Measurements from ENCODE around the gene WNT7B. TPM values are rescaled to one million over a fixed set of nuclear protein-coding genes. Genes with fewer than 3 reads are reported as not detected.

The WNT7B gene
- polyA plus RNA-seq, 2 donors = 6.6 to 6.8 TPM

- peaks cover 0 to 4% of the 10 kb centered on the region in 2 donors for H3K4me1 ChIP-seq (ENCODE audit: control insufficient read depth in 2 of 2, insufficient read depth in 2 of 2, low read length in 1 of 2)
- no peaks in the 10 kb centered on the region for H3K9me3 ChIP-seq (ENCODE audit: control insufficient read depth in 2 of 2, insufficient read depth in 1 of 2, low read depth in 1 of 2, low read length in 1 of 2)
- WGBS, 2 donors = 88% methylated on average over 15 to 17 of the region's 17 CpGs
- no peak overlapping the region for H3K27ac ChIP-seq (ENCODE audit: low read depth in 2 of 2, low read length in 1 of 2)
- peaks cover 0 to 4% of the 10 kb centered on the region in 2 donors for H3K36me3 ChIP-seq (ENCODE audit: control insufficient read depth in 2 of 2, insufficient read depth in 2 of 2, low read length in 1 of 2)
- H3K27me3 ChIP-seq (ENCODE audit: control insufficient read depth in 1 of 2, insufficient read depth in 2 of 2, low read length in 2 of 2) = no peaks in the 10 kb centered on the region
- no peak overlapping the region for H3K4me3 ChIP-seq (ENCODE audit: low read depth in 1 of 2, low read length in 2 of 2)
Observed at GRCh38 chr22:45961679-45962433, 15.1 kb downstream of the WNT7B start.

- H3K4me1 ChIP-seq (ENCODE audit: control insufficient read depth in 2 of 2, insufficient read depth in 2 of 2, low read length in 1 of 2) = no peaks in the 10 kb centered on the region
- no peak overlapping the region for H3K4me3 ChIP-seq (ENCODE audit: low read depth in 1 of 2, low read length in 2 of 2)
- 73 to 79% methylated on average over 23 of the region's 23 CpGs for WGBS, 2 donors
- no peaks in the 10 kb centered on the region for H3K27me3 ChIP-seq (ENCODE audit: control insufficient read depth in 1 of 2, insufficient read depth in 2 of 2, low read length in 2 of 2)
- H3K27ac ChIP-seq (ENCODE audit: low read depth in 2 of 2, low read length in 1 of 2) = no peak overlapping the region
- peaks cover 0 to 4% of the 10 kb centered on the region in 2 donors for H3K36me3 ChIP-seq (ENCODE audit: control insufficient read depth in 2 of 2, insufficient read depth in 2 of 2, low read length in 1 of 2)
- H3K9me3 ChIP-seq (ENCODE audit: control insufficient read depth in 2 of 2, insufficient read depth in 1 of 2, low read depth in 1 of 2, low read length in 1 of 2) = no peaks in the 10 kb centered on the region
Observed at GRCh38 chr22:45960477-45961386, 16.2 kb downstream of the WNT7B start.

- Histone ChIP-seq H3K4me3 (ENCODE audit: low read depth in 1 of 2, low read length in 2 of 2) (no peak overlapping the region), H3K36me3 (ENCODE audit: control insufficient read depth in 2 of 2, insufficient read depth in 2 of 2, low read length in 1 of 2) (peaks cover 0 to 4% of the 10 kb centered on the region in 2 donors), H3K9me3 (ENCODE audit: control insufficient read depth in 2 of 2, insufficient read depth in 1 of 2, low read depth in 1 of 2, low read length in 1 of 2) (no peaks in the 10 kb centered on the region), H3K4me1 (ENCODE audit: control insufficient read depth in 2 of 2, insufficient read depth in 2 of 2, low read length in 1 of 2) (no peaks in the 10 kb centered on the region), H3K27me3 (ENCODE audit: control insufficient read depth in 1 of 2, insufficient read depth in 2 of 2, low read length in 2 of 2) (no peaks in the 10 kb centered on the region), H3K27ac (ENCODE audit: low read depth in 2 of 2, low read length in 1 of 2) (no peak overlapping the region)
- WGBS, 2 donors = 83 to 84% methylated on average over 18 of the region's 18 CpGs
Observed at GRCh38 chr22:45959719-45960476, 17.1 kb downstream of the WNT7B start.

- 87% methylated on average over 16 of the region's 16 CpGs for WGBS, 2 donors
- Histone ChIP-seq H3K36me3 (ENCODE audit: control insufficient read depth in 2 of 2, insufficient read depth in 2 of 2, low read length in 1 of 2) (peaks cover 0 to 4% of the 10 kb centered on the region in 2 donors), H3K27ac (ENCODE audit: low read depth in 2 of 2, low read length in 1 of 2) (no peak overlapping the region), H3K4me3 (ENCODE audit: low read depth in 1 of 2, low read length in 2 of 2) (no peak overlapping the region), H3K4me1 (ENCODE audit: control insufficient read depth in 2 of 2, insufficient read depth in 2 of 2, low read length in 1 of 2) (no peaks in the 10 kb centered on the region), H3K27me3 (ENCODE audit: control insufficient read depth in 1 of 2, insufficient read depth in 2 of 2, low read length in 2 of 2) (no peaks in the 10 kb centered on the region), H3K9me3 (ENCODE audit: control insufficient read depth in 2 of 2, insufficient read depth in 1 of 2, low read depth in 1 of 2, low read length in 1 of 2) (no peaks in the 10 kb centered on the region)
Observed at GRCh38 chr22:45958971-45959370, 18.0 kb downstream of the WNT7B start.

GRCh38 chr22:45957826-45958225 is 19.1 kb downstream of the WNT7B start:
- no peak overlapping the region for H3K27ac ChIP-seq (ENCODE audit: low read depth in 2 of 2, low read length in 1 of 2)
- no peaks in the 10 kb centered on the region for H3K27me3 ChIP-seq (ENCODE audit: control insufficient read depth in 1 of 2, insufficient read depth in 2 of 2, low read length in 2 of 2)
- H3K4me1 ChIP-seq (ENCODE audit: control insufficient read depth in 2 of 2, insufficient read depth in 2 of 2, low read length in 1 of 2) = no peaks in the 10 kb centered on the region
- H3K9me3 ChIP-seq (ENCODE audit: control insufficient read depth in 2 of 2, insufficient read depth in 1 of 2, low read depth in 1 of 2, low read length in 1 of 2) = no peaks in the 10 kb centered on the region
- WGBS, 2 donors = 87 to 90% methylated on average over 10 of the region's 10 CpGs
- H3K36me3 ChIP-seq (ENCODE audit: control insufficient read depth in 2 of 2, insufficient read depth in 2 of 2, low read length in 1 of 2) = peaks cover 0 to 4% of the 10 kb centered on the region in 2 donors
- H3K4me3 ChIP-seq (ENCODE audit: low read depth in 1 of 2, low read length in 2 of 2) = no peak overlapping the region

GRCh38 chr22:45953178-45953577 is 23.8 kb downstream of the WNT7B start:
- Histone ChIP-seq H3K36me3 (ENCODE audit: control insufficient read depth in 2 of 2, insufficient read depth in 2 of 2, low read length in 1 of 2) (peaks cover 0 to 2% of the 10 kb centered on the region in 2 donors), H3K4me3 (ENCODE audit: low read depth in 1 of 2, low read length in 2 of 2) (no peak overlapping the region), H3K27ac (ENCODE audit: low read depth in 2 of 2, low read length in 1 of 2) (no peak overlapping the region), H3K9me3 (ENCODE audit: control insufficient read depth in 2 of 2, insufficient read depth in 1 of 2, low read depth in 1 of 2, low read length in 1 of 2) (no peaks in the 10 kb centered on the region), H3K27me3 (ENCODE audit: control insufficient read depth in 1 of 2, insufficient read depth in 2 of 2, low read length in 2 of 2) (no peaks in the 10 kb centered on the region), H3K4me1 (ENCODE audit: control insufficient read depth in 2 of 2, insufficient read depth in 2 of 2, low read length in 1 of 2) (peaks cover 2 to 4% of the 10 kb centered on the region in 2 donors)
- 65 to 68% methylated on average over 18 of the region's 18 CpGs for WGBS, 2 donors

GRCh38 chr22:45952553-45952952 is 24.4 kb downstream of the WNT7B start:
- H3K27me3 ChIP-seq (ENCODE audit: control insufficient read depth in 1 of 2, insufficient read depth in 2 of 2, low read length in 2 of 2) = no peaks in the 10 kb centered on the region
- H3K27ac ChIP-seq (ENCODE audit: low read depth in 2 of 2, low read length in 1 of 2) = no peak overlapping the region
- no peaks in the 10 kb centered on the region for H3K9me3 ChIP-seq (ENCODE audit: control insufficient read depth in 2 of 2, insufficient read depth in 1 of 2, low read depth in 1 of 2, low read length in 1 of 2)
- H3K4me1 ChIP-seq (ENCODE audit: control insufficient read depth in 2 of 2, insufficient read depth in 2 of 2, low read length in 1 of 2) = peaks cover 2 to 9% of the 10 kb centered on the region in 2 donors
- no peak overlapping the region for H3K4me3 ChIP-seq (ENCODE audit: low read depth in 1 of 2, low read length in 2 of 2)
- WGBS, 2 donors = 70 to 80% methylated on average over 10 to 12 of the region's 12 CpGs
- H3K36me3 ChIP-seq (ENCODE audit: control insufficient read depth in 2 of 2, insufficient read depth in 2 of 2, low read length in 1 of 2) = no peaks in the 10 kb centered on the region

- Histone ChIP-seq H3K4me3 (ENCODE audit: low read depth in 1 of 2, low read length in 2 of 2) (no peak overlapping the region), H3K4me1 (ENCODE audit: control insufficient read depth in 2 of 2, insufficient read depth in 2 of 2, low read length in 1 of 2) (peaks cover 2 to 9% of the 10 kb centered on the region in 2 donors), H3K27ac (ENCODE audit: low read depth in 2 of 2, low read length in 1 of 2) (no peak overlapping the region), H3K9me3 (ENCODE audit: control insufficient read depth in 2 of 2, insufficient read depth in 1 of 2, low read depth in 1 of 2, low read length in 1 of 2) (no peaks in the 10 kb centered on the region), H3K36me3 (ENCODE audit: control insufficient read depth in 2 of 2, insufficient read depth in 2 of 2, low read length in 1 of 2) (no peaks in the 10 kb centered on the region), H3K27me3 (ENCODE audit: control insufficient read depth in 1 of 2, insufficient read depth in 2 of 2, low read length in 2 of 2) (no peaks in the 10 kb centered on the region)
- 72 to 74% methylated on average over 15 of the region's 15 CpGs for WGBS, 2 donors
Observed at GRCh38 chr22:45952151-45952550, 24.8 kb downstream of the WNT7B start.

- WGBS, 2 donors = 87 to 91% methylated on average over 23 of the region's 23 CpGs
- Histone ChIP-seq H3K4me1 (ENCODE audit: control insufficient read depth in 2 of 2, insufficient read depth in 2 of 2, low read length in 1 of 2) (peaks cover 2 to 9% of the 10 kb centered on the region in 2 donors), H3K36me3 (ENCODE audit: control insufficient read depth in 2 of 2, insufficient read depth in 2 of 2, low read length in 1 of 2) (no peaks in the 10 kb centered on the region), H3K27ac (ENCODE audit: low read depth in 2 of 2, low read length in 1 of 2) (no peak overlapping the region), H3K9me3 (ENCODE audit: control insufficient read depth in 2 of 2, insufficient read depth in 1 of 2, low read depth in 1 of 2, low read length in 1 of 2) (no peaks in the 10 kb centered on the region), H3K4me3 (ENCODE audit: low read depth in 1 of 2, low read length in 2 of 2) (no peak overlapping the region), H3K27me3 (ENCODE audit: control insufficient read depth in 1 of 2, insufficient read depth in 2 of 2, low read length in 2 of 2) (no peaks in the 10 kb centered on the region)
Observed at GRCh38 chr22:45949891-45950290, 27.1 kb downstream of the WNT7B start.

All from esophagus (tissue), 2 donors.